GM23248 (cell line): ENCODE data around the gene LRP2. TPM values are rescaled to one million over a fixed set of nuclear protein-coding genes. Genes with fewer than 3 reads are reported as not detected.

ENCODE experiments used
- DNase-seq: peaks from one replicate; pipeline ENCODE4 v3.0.0-alpha.2; 2015
- H2AFZ ChIP-seq: fragments of 200-600 bp; sonication (generic); 2 replicates; pipeline ENCODE4 v1.6.1; 2016; ENCODE audit warnings: antibody characterized with exemption
- H3F3A ChIP-seq: fragments of 200-600 bp; sonication (generic); 2 replicates; pipeline ENCODE4 v1.6.1; 2016; ENCODE audit warnings: mild to moderate bottlenecking, antibody characterized with exemption, mixed run types; ENCODE audit not compliant: insufficient read depth
- H3K27ac ChIP-seq: fragments of 200-600 bp; sonication (generic); 2 replicates; pipeline ENCODE4 v1.5.1; 2016; ENCODE audit warnings: mild to moderate bottlenecking
- H3K27me3 ChIP-seq: fragments of 200-600 bp; sonication (generic); replicated peaks from 2 replicates; pipeline ENCODE4 v1.6.1; 2016; ENCODE audit warnings: mild to moderate bottlenecking; ENCODE audit not compliant: insufficient read depth
- H3K36me3 ChIP-seq: fragments of 200-600 bp; sonication (generic); 2 replicates; pipeline ENCODE4 v1.6.1; 2016; ENCODE audit warnings: low read depth, mild to moderate bottlenecking
- H3K4me1 ChIP-seq: fragments of 200-600 bp; sonication (generic); 2 replicates; pipeline ENCODE4 v1.6.1; 2016; ENCODE audit warnings: mild to moderate bottlenecking; ENCODE audit not compliant: insufficient read depth
- H3K4me2 ChIP-seq: fragments of 200-600 bp; sonication (generic); one replicate; pipeline ENCODE4 v1.6.1; 2016; ENCODE audit warnings: mild to moderate bottlenecking; ENCODE audit not compliant: unreplicated experiment
- H3K4me3 ChIP-seq: fragments of 200-600 bp; sonication (generic); 2 replicates; pipeline ENCODE4 v1.5.1; 2016; ENCODE audit warnings: mild to moderate bottlenecking
- H3K79me2 ChIP-seq: fragments of 200-600 bp; sonication (generic); 2 replicates; pipeline ENCODE4 v1.6.1; 2016; ENCODE audit warnings: mild to moderate bottlenecking; ENCODE audit not compliant: insufficient read depth
- H3K9ac ChIP-seq: fragments of 200-600 bp; sonication (generic); 2 replicates; pipeline ENCODE4 v1.6.1; 2016; ENCODE audit warnings: mild to moderate bottlenecking
- H3K9me2 ChIP-seq: fragments of 200-600 bp; sonication (generic); 2 replicates; pipeline ENCODE4 v1.6.1; 2016; ENCODE audit warnings: mixed run types, mild to moderate bottlenecking, moderate library complexity; ENCODE audit not compliant: insufficient read depth
- H3K9me3 ChIP-seq: fragments of 200-600 bp; sonication (generic); one replicate; pipeline ENCODE4 v1.6.1; 2017; ENCODE audit warnings: low read depth
- H4K20me1 ChIP-seq: fragments of 200-600 bp; sonication (generic); 2 replicates; pipeline ENCODE4 v1.6.0; 2016; ENCODE audit not compliant: insufficient read depth
- EZH2 ChIP-seq: fragments of 200-600 bp; sonication (generic); IDR thresholded peaks from 2 replicates; pipeline ENCODE4 v1.6.1; 2018; ENCODE audit warnings: antibody characterized with exemption, mild to moderate bottlenecking; ENCODE audit not compliant: insufficient read depth, poor library complexity, severe bottlenecking
- EZH2phosphoT487 ChIP-seq: fragments of 200-600 bp; sonication (generic); IDR thresholded peaks from 2 replicates; pipeline ENCODE4 v1.6.1; 2018; ENCODE audit warnings: antibody characterized with exemption, moderate library complexity, mild to moderate bottlenecking, low read depth; ENCODE audit not compliant: insufficient read depth
- WGBS, 2 experiments: methylation state at CpG; one replicate each; pipeline ENCODE4 v1.1.6; 2015 to 2017; ENCODE audit warnings: low lambda C conversion rate in 2 of 2, low coverage in 1 of 2; ENCODE audit errors: missing lambda C conversion rate in 2 of 2; 5-methylcytosine and 5-hydroxymethylcytosine counted together
- in situ Hi-C: fragments of 300-500 bp; cut with MboI; formaldehyde crosslinking; loops from 2 replicates; pipeline ENCODE4 v1.15.0; 2020
- polyA plus RNA-seq: library from polyadenylated mRNA; unstranded; fragments of >200 nt; fragmentation: Nextera tagmentation; extraction: Ambion mirVana; gene quantifications from 2 replicates; pipeline ENCODE4 v1.2.1, GENCODE V29; 2016
- total RNA-seq: library from RNA; depleted of rRNA; stranded (reverse); fragments of >200 nt; shearing (Covaris generic); gene quantifications from 2 replicates; pipeline ENCODE4 v1.2.3, GENCODE V29; 2014

The LRP2 gene
- total and polyA plus RNA-seq, 2 experiments from 2014 or later = not detected

DNA sequence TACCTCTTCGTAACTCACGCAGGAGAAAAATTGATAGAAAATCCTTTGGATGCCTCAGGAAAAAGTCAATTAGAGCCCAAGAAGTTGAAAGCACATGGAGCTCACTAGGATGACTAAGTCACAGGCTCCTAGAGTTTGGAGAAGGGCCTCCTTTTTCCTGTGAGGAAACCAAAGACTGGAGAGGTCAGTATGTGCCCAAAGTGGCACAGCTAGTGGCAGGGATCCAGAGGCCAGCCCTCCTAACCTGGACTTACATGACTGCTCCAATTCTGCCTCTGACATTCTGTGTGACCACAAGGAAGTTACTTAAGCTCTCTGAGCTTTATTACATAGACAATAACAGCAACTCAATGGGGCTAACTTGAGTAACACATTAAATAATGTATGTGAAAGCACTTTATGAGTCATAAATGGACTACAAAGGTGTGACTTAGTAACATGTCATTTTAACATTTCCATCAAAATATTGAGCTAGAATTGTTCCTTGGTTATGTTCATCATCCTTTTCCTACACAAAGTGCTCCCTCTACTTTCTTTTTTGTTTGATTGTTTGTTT is 201.3 kb downstream of the LRP2 start:
- 7 to 26% methylated on average over 2 of the region's 2 CpGs for WGBS, 2 experiments

DNA sequence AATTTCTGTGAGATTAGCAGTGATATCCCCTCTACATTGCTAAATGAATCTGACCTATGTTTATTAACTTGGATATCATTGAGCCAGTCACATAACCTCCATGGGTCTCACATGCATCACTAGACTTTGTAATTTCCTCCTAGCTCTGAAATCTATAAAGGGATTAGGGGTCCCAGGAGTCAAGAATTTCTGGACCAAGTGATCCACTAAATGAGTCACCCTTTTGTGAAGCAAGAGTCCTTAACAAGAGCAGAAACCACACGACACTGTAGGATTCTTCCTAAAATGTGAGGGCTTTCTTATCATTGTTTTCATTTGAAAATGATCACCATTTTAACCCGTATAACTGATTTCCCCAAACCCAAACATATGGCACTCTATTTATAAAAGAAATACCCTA is 202.6 kb downstream of the LRP2 start:
- H3K4me3 ChIP-seq = no peak overlapping the region
- no peaks in the 10 kb centered on the region for H3K9me2 ChIP-seq
- in situ Hi-C loops = no loop called here
- H3K27me3 ChIP-seq = no peaks in the 10 kb centered on the region
- no peaks in the 10 kb centered on the region for H3K79me2 ChIP-seq
- H2AFZ ChIP-seq = no peak overlapping the region
- no peaks in the 10 kb centered on the region for H3K4me1 ChIP-seq
- no peak overlapping the region for H3K9ac ChIP-seq
- no peak for DNase-seq
- no peaks in the 10 kb centered on the region for H3F3A ChIP-seq
- no peak overlapping the region for H3K4me2 ChIP-seq
- no peaks in the 10 kb centered on the region for H3K9me3 ChIP-seq
- H3K36me3 ChIP-seq = no peaks in the 10 kb centered on the region
- 8 to 13% methylated on average over 2 of the region's 2 CpGs for WGBS, 2 experiments
- no peaks in the 10 kb centered on the region for H4K20me1 ChIP-seq
- no peak for TF ChIP-seq EZH2
- no peak for TF ChIP-seq EZH2phosphoT487
- no peak overlapping the region for H3K27ac ChIP-seq

More for the DNA sequence above, 201.3 kb downstream of the LRP2 start:
- no peaks in the 10 kb centered on the region for H3K79me2 ChIP-seq
- no peak overlapping the region for H3K9ac ChIP-seq
- H3K27me3 ChIP-seq = no peaks in the 10 kb centered on the region
- DNase-seq = no peak
- H3K4me1 ChIP-seq = no peaks in the 10 kb centered on the region
- no peaks in the 10 kb centered on the region for H4K20me1 ChIP-seq
- no peaks in the 10 kb centered on the region for H3K9me2 ChIP-seq
- no peak overlapping the region for H3K4me2 ChIP-seq
- H3K4me3 ChIP-seq = no peak overlapping the region
- no peak overlapping the region for H2AFZ ChIP-seq
- H3K27ac ChIP-seq = no peak overlapping the region
- H3K9me3 ChIP-seq = no peaks in the 10 kb centered on the region
- H3F3A ChIP-seq = no peaks in the 10 kb centered on the region
- in situ Hi-C loops = no loop called here
- H3K36me3 ChIP-seq = no peaks in the 10 kb centered on the region
- TF ChIP-seq EZH2 = no peak
- TF ChIP-seq EZH2phosphoT487 = no peak

- Histone ChIP-seq H3K4me1 (no peaks in the 10 kb centered on the region), H2AFZ (no peak overlapping the region), H3K27me3 (no peaks in the 10 kb centered on the region), H3F3A (no peaks in the 10 kb centered on the region), H3K27ac (no peak overlapping the region), H4K20me1 (no peaks in the 10 kb centered on the region), H3K9me3 (no peaks in the 10 kb centered on the region), H3K9me2 (no peaks in the 10 kb centered on the region), H3K4me2 (no peak overlapping the region), H3K4me3 (no peak overlapping the region), H3K36me3 (no peaks in the 10 kb centered on the region), H3K9ac (no peak overlapping the region), H3K79me2 (no peaks in the 10 kb centered on the region)
- TF ChIP-seq EZH2 (no peak), EZH2phosphoT487 (no peak)
- no peak for DNase-seq
- in situ Hi-C loops = no loop called here
- 0 to 5% methylated on average over 1 of the region's 1 CpG for WGBS, 2 experiments
Measured at GRCh38 chr2:169158874-169159273, 203.5 kb downstream of the LRP2 start.

DNA sequence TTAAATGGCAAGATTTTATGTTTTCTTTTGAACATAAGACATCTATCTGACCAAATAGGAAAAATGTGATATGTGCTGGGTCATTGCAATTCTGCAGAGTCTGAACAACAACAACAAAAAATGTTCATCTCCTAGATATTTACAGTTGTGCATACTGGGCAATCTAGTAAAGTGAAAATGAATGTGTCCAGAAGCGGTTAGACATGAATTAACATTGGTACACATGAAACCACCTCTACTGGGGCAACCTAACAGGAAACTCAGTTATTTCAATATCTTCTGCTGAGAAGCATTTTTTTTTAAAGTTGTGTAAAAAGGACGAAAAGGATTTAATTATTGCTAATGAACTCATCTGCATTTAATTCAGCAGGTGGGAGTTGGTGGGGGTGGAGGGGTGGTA is 216.1 kb downstream of the LRP2 start:
- H3K9me3 ChIP-seq = no peaks in the 10 kb centered on the region
- no peak overlapping the region for H3K27ac ChIP-seq
- 16 to 19% methylated on average over 2 of the region's 2 CpGs for WGBS, 2 experiments
- TF ChIP-seq EZH2phosphoT487 (no peak), EZH2 (no peak)
- DNase-seq = no peak
- peaks cover 4% of the 10 kb centered on the region; the same call in 1 of the 2 replicates for H3K27me3 ChIP-seq
- H3K4me1 ChIP-seq = no peaks in the 10 kb centered on the region
- no peaks in the 10 kb centered on the region for H4K20me1 ChIP-seq
- in situ Hi-C loops = no loop called here
- H3K9me2 ChIP-seq = no peaks in the 10 kb centered on the region
- no peaks in the 10 kb centered on the region for H3F3A ChIP-seq
- H3K4me2 ChIP-seq = no peak overlapping the region
- H3K4me3 ChIP-seq = no peak overlapping the region
- H3K79me2 ChIP-seq = no peaks in the 10 kb centered on the region
- no peak overlapping the region for H3K9ac ChIP-seq
- H3K36me3 ChIP-seq = no peaks in the 10 kb centered on the region
- no peak overlapping the region for H2AFZ ChIP-seq
